B cell (primary cell): ENCODE results near the gene FBH1.

Experiments
- EZH2 ChIP-seq: IDR thresholded peaks from 2 replicates; pipeline ENCODE4 v1.6.1; 2012; ENCODE audit warnings: borderline replicate concordance, low read depth, mild to moderate bottlenecking, moderate library complexity, low read length; ENCODE audit not compliant: insufficient read depth, poor library complexity, severe bottlenecking
- TF ChIP-seq, protein P1 (sequence below): fragments of 200-600 bp; IDR thresholded peaks from one replicate; pipeline ENCODE4 v1.8.0; 2022; ENCODE audit warnings: antibody characterized with exemption, mild to moderate bottlenecking

DNA sequence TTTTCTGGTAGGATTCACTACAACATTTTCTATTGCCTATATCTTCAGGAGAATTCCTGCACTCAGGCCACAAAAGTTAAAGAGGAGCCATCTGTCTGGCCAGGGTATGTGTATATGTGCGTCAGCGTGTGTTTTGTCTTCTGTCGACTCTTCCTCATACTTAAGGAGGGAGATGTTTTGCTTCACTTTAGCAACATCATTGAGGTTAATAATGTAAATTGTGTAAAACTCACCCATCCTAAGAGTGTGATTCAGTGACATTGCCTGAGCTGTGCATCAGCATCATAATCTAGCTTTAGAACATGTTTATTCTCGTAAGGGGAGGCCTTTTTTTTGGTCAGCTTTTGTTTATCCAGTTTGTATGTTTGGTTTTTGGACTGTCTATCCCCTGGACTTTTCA is 23.7 kb downstream of the FBH1 start:
- TF ChIP-seq, protein P1, sequence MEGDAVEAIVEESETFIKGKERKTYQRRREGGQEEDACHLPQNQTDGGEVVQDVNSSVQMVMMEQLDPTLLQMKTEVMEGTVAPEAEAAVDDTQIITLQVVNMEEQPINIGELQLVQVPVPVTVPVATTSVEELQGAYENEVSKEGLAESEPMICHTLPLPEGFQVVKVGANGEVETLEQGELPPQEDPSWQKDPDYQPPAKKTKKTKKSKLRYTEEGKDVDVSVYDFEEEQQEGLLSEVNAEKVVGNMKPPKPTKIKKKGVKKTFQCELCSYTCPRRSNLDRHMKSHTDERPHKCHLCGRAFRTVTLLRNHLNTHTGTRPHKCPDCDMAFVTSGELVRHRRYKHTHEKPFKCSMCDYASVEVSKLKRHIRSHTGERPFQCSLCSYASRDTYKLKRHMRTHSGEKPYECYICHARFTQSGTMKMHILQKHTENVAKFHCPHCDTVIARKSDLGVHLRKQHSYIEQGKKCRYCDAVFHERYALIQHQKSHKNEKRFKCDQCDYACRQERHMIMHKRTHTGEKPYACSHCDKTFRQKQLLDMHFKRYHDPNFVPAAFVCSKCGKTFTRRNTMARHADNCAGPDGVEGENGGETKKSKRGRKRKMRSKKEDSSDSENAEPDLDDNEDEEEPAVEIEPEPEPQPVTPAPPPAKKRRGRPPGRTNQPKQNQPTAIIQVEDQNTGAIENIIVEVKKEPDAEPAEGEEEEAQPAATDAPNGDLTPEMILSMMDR, result no peak
- TF ChIP-seq EZH2, result no peak
